ENCODE measurements around the gene ATOX1. TPM values are rescaled to one million over a fixed set of nuclear protein-coding genes. Genes with fewer than 3 reads are reported as not detected.

The ATOX1 gene
- total and polyA plus RNA-seq, 2 donors = 90.5 to 145 TPM

DNA sequence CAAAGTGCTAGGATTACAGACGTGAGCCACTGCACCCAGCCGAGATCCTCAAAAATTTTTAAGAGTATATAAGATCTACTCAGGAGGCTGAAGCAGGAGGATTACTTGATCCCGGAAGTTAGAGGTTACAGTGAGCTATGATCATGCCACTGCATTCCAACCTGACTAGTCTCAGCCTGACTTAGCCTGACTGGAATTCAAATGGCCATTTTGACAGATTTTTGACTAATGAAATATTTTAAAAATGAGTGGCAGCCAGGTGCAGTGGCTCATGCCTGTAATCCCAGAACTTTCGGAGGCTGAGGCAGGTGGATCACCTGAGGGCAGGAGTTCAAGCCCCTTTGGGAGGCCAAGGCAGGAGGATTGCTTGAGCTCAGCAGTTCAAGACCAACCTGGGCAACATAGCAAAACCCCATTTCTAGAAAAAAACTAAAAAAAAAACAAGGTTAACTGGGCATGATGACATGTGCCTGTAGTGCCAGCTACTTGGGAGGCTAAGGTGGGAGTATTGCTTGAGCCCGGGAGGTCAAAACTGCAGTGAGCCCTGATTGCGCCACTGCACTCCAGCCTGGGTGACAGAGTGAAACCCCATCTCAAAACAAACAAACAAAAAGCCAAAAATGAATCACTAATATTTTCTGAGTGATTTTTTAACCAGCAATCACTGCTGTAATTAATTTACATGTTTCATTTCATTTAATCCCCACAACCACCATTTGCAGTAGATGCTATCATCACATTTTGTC lies 16.6 kb downstream of the ATOX1 start:
- WGBS = 95% methylated on average over 6 of the region's 6 CpGs
- peaks cover 0 to 4% of the 10 kb centered on the region in 2 donors for H3K9me3 ChIP-seq (ENCODE audit: control insufficient read depth in 2 of 2, insufficient read depth in 1 of 2, low read length in 1 of 2)
- no peak overlapping the region for H3K27ac ChIP-seq (ENCODE audit: low read depth in 1 of 2, low read length in 1 of 2)
- no peaks in the 10 kb centered on the region for H3K27me3 ChIP-seq (ENCODE audit: control insufficient read depth in 2 of 2, insufficient read depth in 1 of 2, low read length in 1 of 2)
- no peak overlapping the region for H3K4me3 ChIP-seq (ENCODE audit: low read length in 2 of 2)
- H3K4me1 ChIP-seq (ENCODE audit: control insufficient read depth in 2 of 2, insufficient read depth in 2 of 2, low read length in 2 of 2) = peaks cover 2 to 15% of the 10 kb centered on the region in 2 donors
- H3K36me3 ChIP-seq (ENCODE audit: control insufficient read depth in 2 of 2, insufficient read depth in 2 of 2, low read length in 1 of 2) = peaks cover 10 to 24% of the 10 kb centered on the region in 2 donors
- no peak for DNase-seq (ENCODE audit: low read depth in 6 of 9, low spot score in 9 of 9)

DNA sequence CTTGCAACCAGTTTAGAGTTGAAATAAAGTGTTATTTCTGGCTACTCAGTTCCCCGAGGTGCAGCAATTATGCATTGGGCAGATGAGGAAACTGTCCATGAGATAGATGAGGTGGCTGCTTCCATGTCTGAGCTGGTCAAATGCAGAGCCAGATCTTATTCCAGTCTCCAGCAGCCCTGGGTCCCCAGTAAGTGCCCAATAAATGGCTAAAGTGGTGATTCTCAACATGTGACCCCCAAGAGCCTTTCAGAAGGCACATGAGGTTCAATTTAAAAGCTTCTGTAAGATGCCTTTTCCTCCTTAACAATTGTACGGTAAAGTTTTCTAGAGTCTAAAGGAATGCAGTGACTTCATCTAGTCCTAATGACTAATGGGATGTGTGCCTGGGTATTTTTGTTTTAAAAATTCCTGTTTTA lies 17.5 kb downstream of the ATOX1 start:
- H3K4me3 ChIP-seq (ENCODE audit: low read length in 2 of 2) = no peak overlapping the region
- peaks cover 7 to 21% of the 10 kb centered on the region in 2 donors for H3K36me3 ChIP-seq (ENCODE audit: control insufficient read depth in 2 of 2, insufficient read depth in 2 of 2, low read length in 1 of 2)
- H3K27me3 ChIP-seq (ENCODE audit: control insufficient read depth in 2 of 2, insufficient read depth in 1 of 2, low read length in 1 of 2) = no peaks in the 10 kb centered on the region
- peaks cover 2 to 11% of the 10 kb centered on the region in 2 donors for H3K4me1 ChIP-seq (ENCODE audit: control insufficient read depth in 2 of 2, insufficient read depth in 2 of 2, low read length in 2 of 2)
- H3K9me3 ChIP-seq (ENCODE audit: control insufficient read depth in 2 of 2, insufficient read depth in 1 of 2, low read length in 1 of 2) = peaks cover 0 to 4% of the 10 kb centered on the region in 2 donors
- 89% methylated on average over 2 of the region's 2 CpGs for WGBS
- no peak for DNase-seq (ENCODE audit: low read depth in 6 of 9, low spot score in 9 of 9)
- no peak overlapping the region for H3K27ac ChIP-seq (ENCODE audit: low read depth in 1 of 2, low read length in 1 of 2)

DNA sequence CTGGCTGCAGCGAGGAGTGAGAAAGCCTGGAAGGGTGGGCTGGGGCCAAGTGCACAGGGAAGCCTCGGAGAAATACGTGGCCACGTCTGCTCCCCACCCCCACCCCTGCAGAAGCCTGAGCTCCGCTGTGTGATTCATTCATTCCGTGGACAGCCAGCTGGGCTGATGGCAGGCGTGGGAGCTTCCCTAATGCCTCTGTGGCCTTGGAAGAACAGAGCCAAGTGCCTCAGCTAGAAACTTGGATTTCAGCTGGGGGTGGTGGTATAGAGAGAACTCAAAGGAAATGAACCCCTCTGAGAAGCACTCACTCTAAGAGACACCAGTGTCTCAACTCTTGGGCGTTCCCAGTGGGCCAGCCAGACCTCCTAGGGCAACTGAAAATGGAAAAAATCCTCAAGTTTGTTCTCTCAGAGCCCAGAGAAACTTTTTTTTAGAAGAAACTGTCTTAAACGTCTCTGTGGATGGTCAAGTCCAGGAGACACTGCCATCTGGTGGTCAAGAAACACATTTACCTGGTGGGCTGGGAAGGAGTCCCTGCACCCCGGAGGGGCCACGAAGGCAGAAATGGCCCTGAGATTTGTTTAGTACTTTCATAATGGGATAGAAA lies 18.0 kb downstream of the ATOX1 start:
- WGBS = 53% methylated on average over 11 of the region's 11 CpGs
- Histone ChIP-seq H3K36me3 (ENCODE audit: control insufficient read depth in 2 of 2, insufficient read depth in 2 of 2, low read length in 1 of 2) (peaks cover 2 to 17% of the 10 kb centered on the region in 2 donors), H3K4me3 (ENCODE audit: low read length in 2 of 2) (no peak overlapping the region), H3K9me3 (ENCODE audit: control insufficient read depth in 2 of 2, insufficient read depth in 1 of 2, low read length in 1 of 2) (peaks cover 0 to 4% of the 10 kb centered on the region in 2 donors), H3K27me3 (ENCODE audit: control insufficient read depth in 2 of 2, insufficient read depth in 1 of 2, low read length in 1 of 2) (no peaks in the 10 kb centered on the region), H3K4me1 (ENCODE audit: control insufficient read depth in 2 of 2, insufficient read depth in 2 of 2, low read length in 2 of 2) (peaks cover 2 to 8% of the 10 kb centered on the region in 2 donors), H3K27ac (ENCODE audit: low read depth in 1 of 2, low read length in 1 of 2) (peak overlapping the region; percentile 43 to 67)
- peak in 5 of 9 donors; percentile 38 to 70 (median 60) for DNase-seq (ENCODE audit: low read depth in 6 of 9, low spot score in 9 of 9)

DNA sequence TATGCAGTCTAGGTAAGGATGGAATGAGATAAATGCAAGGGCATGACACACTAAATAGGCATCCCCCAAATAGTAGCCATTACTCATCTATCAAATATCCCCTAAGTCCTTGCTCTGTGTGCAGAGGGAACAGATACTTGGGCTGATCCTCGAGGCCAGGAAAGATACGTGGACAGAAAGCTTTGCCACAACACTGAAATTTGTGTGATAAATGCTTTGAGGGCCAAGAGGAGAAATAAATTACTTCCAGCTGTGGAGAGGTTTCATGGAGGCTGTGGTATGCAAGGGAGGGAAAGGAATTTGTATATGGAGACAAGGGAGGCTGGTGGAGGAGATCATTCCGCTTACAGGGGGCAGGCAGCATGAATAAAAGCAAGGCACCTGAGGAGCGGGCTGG lies 18.5 kb downstream of the ATOX1 start:
- no peak for DNase-seq (ENCODE audit: low read depth in 6 of 9, low spot score in 9 of 9)

DNA sequence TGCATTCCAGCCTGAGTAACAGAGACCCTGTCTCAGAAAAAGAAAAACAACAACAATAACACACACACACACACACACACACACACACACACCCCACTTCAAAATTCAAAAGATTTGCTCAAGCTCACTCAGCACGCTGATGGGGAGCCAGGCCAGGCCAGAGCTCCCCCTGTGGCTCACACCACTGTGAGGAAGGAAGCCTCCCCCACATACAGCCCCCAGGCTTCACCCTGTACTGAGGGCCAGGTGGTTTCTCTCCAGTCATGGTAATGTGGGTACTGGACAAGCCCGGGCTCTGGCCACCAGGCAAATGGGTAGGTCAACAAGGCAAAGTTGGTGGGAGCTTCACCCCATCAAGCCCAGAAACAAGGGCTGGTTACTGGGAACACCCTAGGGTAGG lies 19.0 kb downstream of the ATOX1 start:
- Histone ChIP-seq H3K27ac (ENCODE audit: low read depth in 1 of 2, low read length in 1 of 2) (peak overlapping the region in 1 of 2 donors; percentile 51), H3K27me3 (ENCODE audit: control insufficient read depth in 2 of 2, insufficient read depth in 1 of 2, low read length in 1 of 2) (no peaks in the 10 kb centered on the region), H3K4me3 (ENCODE audit: low read length in 2 of 2) (no peak overlapping the region), H3K36me3 (ENCODE audit: control insufficient read depth in 2 of 2, insufficient read depth in 2 of 2, low read length in 1 of 2) (peaks cover 0 to 11% of the 10 kb centered on the region in 2 donors), H3K4me1 (ENCODE audit: control insufficient read depth in 2 of 2, insufficient read depth in 2 of 2, low read length in 2 of 2) (peaks cover 2 to 3% of the 10 kb centered on the region in 2 donors), H3K9me3 (ENCODE audit: control insufficient read depth in 2 of 2, insufficient read depth in 1 of 2, low read length in 1 of 2) (peaks cover 0 to 4% of the 10 kb centered on the region in 2 donors)
- WGBS = 91% methylated on average over 2 of the region's 2 CpGs
- DNase-seq (ENCODE audit: low read depth in 6 of 9, low spot score in 9 of 9) = no peak

More for the DNA sequence above, 18.5 kb downstream of the ATOX1 start:
- Histone ChIP-seq H3K36me3 (ENCODE audit: control insufficient read depth in 2 of 2, insufficient read depth in 2 of 2, low read length in 1 of 2) (peaks cover 0 to 12% of the 10 kb centered on the region in 2 donors), H3K4me1 (ENCODE audit: control insufficient read depth in 2 of 2, insufficient read depth in 2 of 2, low read length in 2 of 2) (peaks cover 2 to 3% of the 10 kb centered on the region in 2 donors), H3K9me3 (ENCODE audit: control insufficient read depth in 2 of 2, insufficient read depth in 1 of 2, low read length in 1 of 2) (peaks cover 0 to 4% of the 10 kb centered on the region in 2 donors), H3K4me3 (ENCODE audit: low read length in 2 of 2) (no peak overlapping the region), H3K27me3 (ENCODE audit: control insufficient read depth in 2 of 2, insufficient read depth in 1 of 2, low read length in 1 of 2) (no peaks in the 10 kb centered on the region), H3K27ac (ENCODE audit: low read depth in 1 of 2, low read length in 1 of 2) (peak overlapping the region in 1 of 2 donors; percentile 67)
- WGBS = 94% methylated on average over 4 of the region's 4 CpGs

DNA sequence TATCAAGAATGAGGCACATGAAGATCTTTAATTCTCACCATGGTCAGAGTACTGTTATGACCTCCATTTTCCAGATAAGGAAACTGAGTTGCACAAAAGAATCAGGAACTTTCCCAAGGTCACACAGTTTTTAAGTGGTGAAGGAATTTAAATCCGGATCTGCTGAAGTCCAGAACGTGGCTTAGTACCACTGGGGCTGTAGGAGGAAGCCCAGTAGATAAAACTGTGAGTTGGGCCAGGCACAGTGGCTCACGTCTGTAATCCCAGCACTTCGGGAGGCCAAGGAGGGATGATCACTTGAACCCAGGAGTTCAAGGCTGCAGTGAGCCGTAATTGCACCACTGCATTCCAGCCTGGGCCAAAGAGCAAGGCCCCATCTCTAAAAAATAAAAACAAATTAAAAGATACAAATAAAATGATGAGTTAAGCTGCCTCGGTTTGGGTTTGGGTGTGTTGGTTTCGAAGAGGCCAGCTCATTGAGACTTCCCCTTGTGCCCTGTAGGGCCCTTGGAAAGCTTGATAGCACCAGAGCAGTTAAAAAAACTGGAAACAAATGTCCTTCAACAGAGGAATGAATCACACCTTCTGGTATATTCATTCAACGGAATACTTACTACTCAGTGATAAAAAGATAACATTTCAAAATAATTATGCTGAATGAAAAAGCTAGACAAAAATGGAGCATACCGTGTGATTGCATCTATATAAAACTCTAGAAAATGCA lies 20.1 kb downstream of the ATOX1 start:
- WGBS = 88% methylated on average over 9 of the region's 9 CpGs
- H3K27me3 ChIP-seq (ENCODE audit: control insufficient read depth in 2 of 2, insufficient read depth in 1 of 2, low read length in 1 of 2) = no peaks in the 10 kb centered on the region
- peaks cover 0 to 4% of the 10 kb centered on the region in 2 donors for H3K9me3 ChIP-seq (ENCODE audit: control insufficient read depth in 2 of 2, insufficient read depth in 1 of 2, low read length in 1 of 2)
- no peak overlapping the region for H3K4me3 ChIP-seq (ENCODE audit: low read length in 2 of 2)
- H3K36me3 ChIP-seq (ENCODE audit: control insufficient read depth in 2 of 2, insufficient read depth in 2 of 2, low read length in 1 of 2) = peaks cover 0 to 7% of the 10 kb centered on the region in 2 donors
- DNase-seq (ENCODE audit: low read depth in 6 of 9, low spot score in 9 of 9) = no peak
- H3K4me1 ChIP-seq (ENCODE audit: control insufficient read depth in 2 of 2, insufficient read depth in 2 of 2, low read length in 2 of 2) = peaks cover 2 to 3% of the 10 kb centered on the region in 2 donors
- H3K27ac ChIP-seq (ENCODE audit: low read depth in 1 of 2, low read length in 1 of 2) = no peak overlapping the region

DNA sequence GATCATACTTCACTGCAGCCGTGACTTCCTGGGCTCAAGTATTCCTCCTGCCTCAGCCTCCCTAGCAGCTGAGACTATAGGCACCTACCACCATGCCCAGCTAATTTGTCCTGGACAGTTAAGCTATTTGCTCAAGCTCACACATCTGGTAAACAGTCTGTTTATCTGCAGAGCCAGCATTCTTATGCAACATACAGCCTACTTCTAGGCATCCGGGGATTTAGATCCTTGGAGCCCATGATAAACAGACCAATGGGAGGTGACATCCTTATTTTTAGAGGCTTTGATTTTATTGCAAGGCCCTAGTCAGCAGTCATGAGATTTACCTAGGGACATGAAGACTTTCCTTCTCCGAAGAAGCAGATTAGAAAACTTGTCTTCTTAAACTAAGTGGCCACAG lies 21.0 kb downstream of the ATOX1 start:
- H3K36me3 ChIP-seq (ENCODE audit: control insufficient read depth in 2 of 2, insufficient read depth in 2 of 2, low read length in 1 of 2) = no peaks in the 10 kb centered on the region
- H3K9me3 ChIP-seq (ENCODE audit: control insufficient read depth in 2 of 2, insufficient read depth in 1 of 2, low read length in 1 of 2) = peaks cover 0 to 4% of the 10 kb centered on the region in 2 donors
- whole genome bisulfite sequencing = 97% methylated on average over 3 of the region's 3 CpGs
- no peak for DNase-seq (ENCODE audit: low read depth in 6 of 9, low spot score in 9 of 9)
- H3K27ac ChIP-seq (ENCODE audit: low read depth in 1 of 2, low read length in 1 of 2) = no peak overlapping the region
- H3K4me3 ChIP-seq (ENCODE audit: low read length in 2 of 2) = no peak overlapping the region
- no peaks in the 10 kb centered on the region for H3K27me3 ChIP-seq (ENCODE audit: control insufficient read depth in 2 of 2, insufficient read depth in 1 of 2, low read length in 1 of 2)
- peaks cover 2 to 3% of the 10 kb centered on the region in 2 donors for H3K4me1 ChIP-seq (ENCODE audit: control insufficient read depth in 2 of 2, insufficient read depth in 2 of 2, low read length in 2 of 2)

DNA sequence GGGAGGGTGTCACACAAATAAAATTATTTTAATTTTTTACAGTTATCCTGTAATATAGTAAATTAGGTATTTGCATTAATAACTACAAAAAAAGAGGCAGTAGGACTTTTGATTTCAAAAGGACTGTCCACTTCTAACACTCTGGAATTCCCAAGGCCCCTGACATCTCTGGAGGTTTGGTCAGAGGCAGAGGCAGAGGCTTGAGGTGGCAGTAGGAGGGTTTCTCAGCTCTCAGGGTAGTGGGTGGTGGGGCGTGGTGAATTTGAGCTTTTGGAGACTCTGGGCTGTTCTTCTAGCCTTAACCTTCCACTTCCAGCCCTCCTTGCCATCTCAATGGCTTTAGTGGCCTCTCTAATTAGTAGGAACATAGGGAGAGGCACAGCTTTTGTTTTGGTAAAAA lies 22.8 kb downstream of the ATOX1 start:
- H3K4me3 ChIP-seq (ENCODE audit: low read length in 2 of 2) = no peak overlapping the region
- DNase-seq (ENCODE audit: low read depth in 6 of 9, low spot score in 9 of 9) = no peak
- H3K4me1 ChIP-seq (ENCODE audit: control insufficient read depth in 2 of 2, insufficient read depth in 2 of 2, low read length in 2 of 2) = peaks cover under 1 to 3% of the 10 kb centered on the region in 2 donors
- no peak overlapping the region for H3K27ac ChIP-seq (ENCODE audit: low read depth in 1 of 2, low read length in 1 of 2)
- no peaks in the 10 kb centered on the region for H3K27me3 ChIP-seq (ENCODE audit: control insufficient read depth in 2 of 2, insufficient read depth in 1 of 2, low read length in 1 of 2)
- 100% methylated on average over 1 of the region's 1 CpG for WGBS
- H3K36me3 ChIP-seq (ENCODE audit: control insufficient read depth in 2 of 2, insufficient read depth in 2 of 2, low read length in 1 of 2) = no peaks in the 10 kb centered on the region
- H3K9me3 ChIP-seq (ENCODE audit: control insufficient read depth in 2 of 2, insufficient read depth in 1 of 2, low read length in 1 of 2) = peaks cover 0 to 4% of the 10 kb centered on the region in 2 donors

DNA sequence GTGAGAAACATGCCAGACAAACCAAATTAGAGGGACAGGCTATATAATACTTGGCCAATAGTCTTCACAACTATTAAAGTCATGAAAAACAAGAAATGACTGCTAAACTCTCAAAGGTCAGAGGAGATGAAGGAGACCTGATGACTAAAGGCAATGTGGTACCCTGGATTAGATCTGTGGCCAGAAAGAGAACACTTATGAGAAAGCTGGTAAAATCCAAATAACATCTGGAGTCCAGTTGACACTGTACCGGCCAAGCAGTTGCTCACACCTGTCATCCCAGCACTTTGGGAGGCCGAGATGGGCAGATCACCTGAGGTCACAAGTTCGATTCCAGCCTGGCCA lies 24.4 kb downstream of the ATOX1 start:
- Histone ChIP-seq H3K36me3 (ENCODE audit: control insufficient read depth in 2 of 2, insufficient read depth in 2 of 2, low read length in 1 of 2) (no peaks in the 10 kb centered on the region), H3K9me3 (ENCODE audit: control insufficient read depth in 2 of 2, insufficient read depth in 1 of 2, low read length in 1 of 2) (no peaks in the 10 kb centered on the region), H3K4me1 (ENCODE audit: control insufficient read depth in 2 of 2, insufficient read depth in 2 of 2, low read length in 2 of 2) (no peaks in the 10 kb centered on the region), H3K4me3 (ENCODE audit: low read length in 2 of 2) (no peak overlapping the region), H3K27me3 (ENCODE audit: control insufficient read depth in 2 of 2, insufficient read depth in 1 of 2, low read length in 1 of 2) (no peaks in the 10 kb centered on the region), H3K27ac (ENCODE audit: low read depth in 1 of 2, low read length in 1 of 2) (no peak overlapping the region)
- no peak for DNase-seq (ENCODE audit: low read depth in 6 of 9, low spot score in 9 of 9)
- 98% methylated on average over 3 of the region's 3 CpGs for WGBS
